ENCODE data around the gene ZNF385A.

Gene ZNF385A

DNA sequence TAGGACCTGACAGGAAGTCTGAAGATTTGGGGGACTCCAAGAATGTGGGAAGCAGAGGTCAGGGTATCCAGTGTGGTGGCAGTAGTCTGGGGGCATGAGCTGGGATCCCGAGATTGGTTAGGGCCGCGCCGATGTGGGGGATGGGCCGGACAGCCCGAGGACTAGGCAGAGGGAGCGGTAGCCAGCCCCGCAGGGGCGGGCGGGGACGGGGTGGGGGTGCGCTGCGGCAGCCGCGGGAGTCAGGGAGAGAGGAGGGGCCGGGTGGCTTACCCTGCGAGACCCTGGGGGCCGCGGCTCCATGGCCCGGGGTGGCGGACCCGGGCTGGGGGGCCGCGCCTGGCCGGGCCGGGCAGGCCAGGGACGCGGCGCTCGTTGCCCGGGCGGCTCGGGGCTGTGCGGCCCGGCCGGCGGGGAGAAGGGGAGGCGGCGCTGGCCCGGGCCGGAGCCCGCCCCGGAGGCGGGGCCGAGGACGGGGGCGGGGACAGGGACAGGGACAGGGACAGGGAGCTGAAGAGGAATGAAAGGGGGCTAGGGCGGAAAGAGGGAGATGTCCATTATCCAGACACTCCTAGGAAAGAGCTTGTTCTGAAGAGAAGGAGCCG is 5.6 kb downstream of the ZNF385A start:
- Histone ChIP-seq H3K79me2 (ENCODE audit: control insufficient read depth, low read length) (no peaks in the 10 kb centered on the region), H3K4me1 (ENCODE audit: control insufficient read depth, low read length) (peaks cover 6% of the 10 kb centered on the region), H3K36me3 (ENCODE audit: control insufficient read depth, low read length) (no peaks in the 10 kb centered on the region), H3K27me3 (ENCODE audit: control insufficient read depth, low read length) (no peaks in the 10 kb centered on the region), H4K20me1 (ENCODE audit: control insufficient read depth, insufficient read depth, low read depth, low read length) (no peaks in the 10 kb centered on the region), H3F3A (ENCODE audit: control insufficient read depth, insufficient read depth) (no peaks in the 10 kb centered on the region), H3K4me2 (ENCODE audit: low read length) (peak overlapping the region; percentile 59; the same call in 1 of the 2 replicates), H3K9me3 (ENCODE audit: control insufficient read depth, insufficient read depth, low read length) (no peaks in the 10 kb centered on the region), H3K4me3 (ENCODE audit: low read length) (peak overlapping the region; percentile 41; the same call in 1 of the 2 replicates), H3K27ac (ENCODE audit: low read depth, low read length) (no peak overlapping the region), H3K9me2 (replicated peaks; ENCODE audit: control insufficient read depth, low read length) (no peaks in the 10 kb centered on the region)
- TF ChIP-seq, protein P1, sequence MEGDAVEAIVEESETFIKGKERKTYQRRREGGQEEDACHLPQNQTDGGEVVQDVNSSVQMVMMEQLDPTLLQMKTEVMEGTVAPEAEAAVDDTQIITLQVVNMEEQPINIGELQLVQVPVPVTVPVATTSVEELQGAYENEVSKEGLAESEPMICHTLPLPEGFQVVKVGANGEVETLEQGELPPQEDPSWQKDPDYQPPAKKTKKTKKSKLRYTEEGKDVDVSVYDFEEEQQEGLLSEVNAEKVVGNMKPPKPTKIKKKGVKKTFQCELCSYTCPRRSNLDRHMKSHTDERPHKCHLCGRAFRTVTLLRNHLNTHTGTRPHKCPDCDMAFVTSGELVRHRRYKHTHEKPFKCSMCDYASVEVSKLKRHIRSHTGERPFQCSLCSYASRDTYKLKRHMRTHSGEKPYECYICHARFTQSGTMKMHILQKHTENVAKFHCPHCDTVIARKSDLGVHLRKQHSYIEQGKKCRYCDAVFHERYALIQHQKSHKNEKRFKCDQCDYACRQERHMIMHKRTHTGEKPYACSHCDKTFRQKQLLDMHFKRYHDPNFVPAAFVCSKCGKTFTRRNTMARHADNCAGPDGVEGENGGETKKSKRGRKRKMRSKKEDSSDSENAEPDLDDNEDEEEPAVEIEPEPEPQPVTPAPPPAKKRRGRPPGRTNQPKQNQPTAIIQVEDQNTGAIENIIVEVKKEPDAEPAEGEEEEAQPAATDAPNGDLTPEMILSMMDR (IDR thresholded peaks at IDR 0.05; ENCODE audit: low read depth, low read length, poor library complexity, severe bottlenecking) = no peak
- no peak for TF ChIP-seq EZH2phosphoT487 (IDR thresholded peaks at IDR 0.05; ENCODE audit: borderline replicate concordance, low read length)

DNA sequence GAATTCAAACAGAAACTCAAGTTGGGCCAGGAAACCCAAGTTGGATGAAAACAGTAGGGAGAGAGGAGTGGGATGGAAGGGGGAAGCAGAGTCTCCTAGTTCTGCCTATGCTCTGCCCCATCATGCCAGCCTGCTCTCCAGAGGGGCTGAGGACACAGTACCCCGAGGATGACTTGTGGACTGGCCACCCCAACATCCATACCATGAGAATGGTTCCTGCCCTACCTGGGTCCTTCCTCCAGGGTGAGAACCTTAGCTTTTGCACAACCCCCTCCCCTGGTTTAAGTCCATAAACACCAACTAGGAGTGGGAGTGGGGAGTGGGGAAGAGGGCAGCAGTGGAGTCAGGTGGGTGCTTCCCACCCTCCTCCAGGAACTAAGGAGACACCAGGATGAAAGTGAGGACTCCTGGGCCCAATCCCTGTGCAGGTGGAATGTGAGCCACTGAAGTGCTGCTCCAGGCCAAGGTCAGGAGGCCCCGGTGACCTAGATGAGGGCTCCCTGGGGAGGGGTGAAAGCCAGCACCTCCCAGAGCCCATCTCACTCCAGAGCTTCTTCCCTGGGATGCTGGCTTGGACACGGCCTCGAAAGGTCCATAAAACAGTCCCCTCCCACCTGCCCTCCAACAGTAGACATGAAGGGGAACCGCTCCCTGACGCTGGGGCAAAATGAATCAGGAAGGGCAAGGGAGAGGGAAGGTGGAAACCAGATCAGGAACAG is 6.6 kb downstream of the ZNF385A start:
- H3K27ac ChIP-seq (ENCODE audit: low read depth, low read length) = no peak overlapping the region
- no peaks in the 10 kb centered on the region for H3K36me3 ChIP-seq (ENCODE audit: control insufficient read depth, low read length)
- H3K9me3 ChIP-seq (ENCODE audit: control insufficient read depth, insufficient read depth, low read length) = no peaks in the 10 kb centered on the region
- peaks cover 4% of the 10 kb centered on the region for H3K4me1 ChIP-seq (ENCODE audit: control insufficient read depth, low read length)
- no peaks in the 10 kb centered on the region for H3K79me2 ChIP-seq (ENCODE audit: control insufficient read depth, low read length)
- H4K20me1 ChIP-seq (ENCODE audit: control insufficient read depth, insufficient read depth, low read depth, low read length) = no peaks in the 10 kb centered on the region
- TF ChIP-seq, protein P1 (IDR thresholded peaks at IDR 0.05; ENCODE audit: low read depth, low read length, poor library complexity, severe bottlenecking) = no peak
- no peak for TF ChIP-seq EZH2phosphoT487 (IDR thresholded peaks at IDR 0.05; ENCODE audit: borderline replicate concordance, low read length)
- no peaks in the 10 kb centered on the region for H3K27me3 ChIP-seq (ENCODE audit: control insufficient read depth, low read length)
- no peak overlapping the region for H3K4me2 ChIP-seq (ENCODE audit: low read length)
- H3K4me3 ChIP-seq (ENCODE audit: low read length) = no peak overlapping the region
- no peaks in the 10 kb centered on the region for H3F3A ChIP-seq (ENCODE audit: control insufficient read depth, insufficient read depth)
- no peaks in the 10 kb centered on the region for H3K9me2 ChIP-seq (replicated peaks; ENCODE audit: control insufficient read depth, low read length)

DNA sequence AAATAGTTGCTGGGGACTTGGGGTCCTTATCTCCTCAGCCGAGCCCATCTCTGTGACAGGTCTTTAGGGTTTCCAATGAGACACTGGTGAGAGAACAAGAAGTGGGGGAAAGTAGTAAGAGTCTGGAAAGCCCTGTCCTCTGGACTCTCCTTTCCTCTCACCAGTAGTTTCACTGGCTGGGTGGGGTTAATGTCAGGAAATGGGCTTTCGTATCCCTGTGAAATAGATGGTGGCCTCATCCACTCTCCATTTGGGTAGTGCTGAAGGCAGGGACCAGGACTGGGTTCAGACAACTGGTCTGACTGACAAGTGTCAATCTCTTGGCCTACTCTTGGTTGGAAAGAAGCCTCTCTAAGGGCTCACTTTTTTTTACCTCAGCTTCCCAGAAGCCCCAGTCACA is 7.5 kb downstream of the ZNF385A start:
- Histone ChIP-seq H3K4me3 (ENCODE audit: low read length) (no peak overlapping the region), H3K79me2 (ENCODE audit: control insufficient read depth, low read length) (no peaks in the 10 kb centered on the region), H4K20me1 (ENCODE audit: control insufficient read depth, insufficient read depth, low read depth, low read length) (no peaks in the 10 kb centered on the region), H3F3A (ENCODE audit: control insufficient read depth, insufficient read depth) (peaks cover 3% of the 10 kb centered on the region; the same call in 1 of the 2 replicates), H3K9me3 (ENCODE audit: control insufficient read depth, insufficient read depth, low read length) (no peaks in the 10 kb centered on the region), H3K36me3 (ENCODE audit: control insufficient read depth, low read length) (no peaks in the 10 kb centered on the region), H3K27me3 (ENCODE audit: control insufficient read depth, low read length) (no peaks in the 10 kb centered on the region), H3K9me2 (replicated peaks; ENCODE audit: control insufficient read depth, low read length) (no peaks in the 10 kb centered on the region), H3K4me1 (ENCODE audit: control insufficient read depth, low read length) (peaks cover 9% of the 10 kb centered on the region), H3K4me2 (ENCODE audit: low read length) (no peak overlapping the region), H3K27ac (ENCODE audit: low read depth, low read length) (no peak overlapping the region)
- TF ChIP-seq, protein P1 (IDR thresholded peaks at IDR 0.05; ENCODE audit: low read depth, low read length, poor library complexity, severe bottlenecking) = no peak
- TF ChIP-seq EZH2phosphoT487 (IDR thresholded peaks at IDR 0.05; ENCODE audit: borderline replicate concordance, low read length) = no peak

Data from DOHH2 (cell line).